ENCODE data around the gene PHF20.
"Not testable (repeated sequence)": the region's sequence is repeated elsewhere in the genome, so short reads cannot be mapped to it uniquely, and the experiment has no call there.

PHF20 gene

GRCh38 chr20:35842361-35842760, 70.5 kb downstream of the PHF20 start:
- DNase-seq, result no peak

DNA sequence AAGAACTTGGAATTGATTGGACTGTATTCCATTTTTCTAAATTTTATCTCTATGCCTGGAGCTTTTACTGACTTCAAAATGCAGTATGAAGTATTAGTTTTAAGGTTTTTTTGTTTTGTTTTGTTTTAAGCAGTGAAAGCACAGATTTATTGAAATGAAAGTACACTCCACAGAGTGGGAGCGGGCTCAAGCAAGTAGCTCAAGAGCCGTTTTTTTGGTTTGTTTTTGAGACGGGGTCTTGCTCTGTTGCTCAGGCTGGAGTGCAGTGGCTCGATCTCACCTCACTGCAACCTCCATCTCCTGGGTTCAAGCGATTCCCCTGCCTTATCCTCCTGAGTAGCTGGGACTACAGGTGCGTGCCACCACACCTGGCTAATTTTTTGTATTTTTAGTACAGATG, 72.1 kb downstream of the PHF20 start:
- not testable (repeated sequence) for DNase-seq

- DNase-seq, result no peak
Measured at GRCh38 chr20:35845561-35845960, 73.7 kb downstream of the PHF20 start.

- no peak for DNase-seq
Measured at GRCh38 chr20:35849706-35850105, 77.9 kb downstream of the PHF20 start.

- DNase-seq, result not testable (repeated sequence)
Measured at GRCh38 chr20:35851659-35852058, 79.8 kb downstream of the PHF20 start.

- DNase-seq, result no peak
Measured at GRCh38 chr20:35854713-35855348, 83.0 kb downstream of the PHF20 start.

GRCh38 chr20:35855641-35856040, 83.8 kb downstream of the PHF20 start:
- DNase-seq, result not testable (repeated sequence)

- no peak for DNase-seq
Measured at GRCh38 chr20:35856866-35857265, 85.1 kb downstream of the PHF20 start.

DNA sequence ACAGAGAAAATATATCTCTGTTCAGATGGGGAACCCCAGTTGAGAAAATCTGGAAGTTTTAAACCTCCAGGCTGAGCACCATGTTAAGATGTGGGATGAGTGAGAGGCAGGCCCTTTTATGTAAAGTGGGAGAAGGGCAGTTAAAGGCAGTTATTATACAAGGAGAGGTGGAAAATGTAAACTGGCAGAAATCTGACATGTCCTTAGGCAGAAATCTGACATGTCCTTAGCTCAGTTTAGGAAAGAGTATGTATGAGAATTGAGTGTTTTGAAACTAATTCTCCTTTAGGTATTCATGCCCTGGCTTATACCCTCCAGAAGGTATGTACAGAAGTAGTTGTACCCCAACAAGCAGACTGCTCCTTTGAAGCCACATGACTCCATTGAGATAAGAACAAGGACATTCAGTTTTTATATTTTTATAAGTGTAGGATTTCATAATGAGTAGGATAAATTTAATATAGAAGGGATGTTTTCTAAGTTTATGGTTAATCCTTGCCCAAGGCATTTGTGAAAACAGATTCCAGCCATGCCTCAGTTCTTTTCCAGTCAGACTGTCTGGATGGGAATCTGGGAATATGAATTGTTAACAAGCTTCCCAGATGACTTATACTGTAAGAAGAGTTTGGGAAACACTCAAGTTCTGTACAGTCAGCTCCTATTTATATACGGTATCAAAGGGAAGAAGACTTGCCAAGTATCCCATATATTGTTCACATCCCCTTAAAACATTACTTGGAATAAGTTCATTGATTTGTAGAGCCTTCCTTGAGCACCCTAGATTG, 94.8 kb downstream of the PHF20 start:
- no peak for DNase-seq

GRCh38 chr20:35870541-35871258, 98.9 kb downstream of the PHF20 start:
- no peak for DNase-seq

DNA sequence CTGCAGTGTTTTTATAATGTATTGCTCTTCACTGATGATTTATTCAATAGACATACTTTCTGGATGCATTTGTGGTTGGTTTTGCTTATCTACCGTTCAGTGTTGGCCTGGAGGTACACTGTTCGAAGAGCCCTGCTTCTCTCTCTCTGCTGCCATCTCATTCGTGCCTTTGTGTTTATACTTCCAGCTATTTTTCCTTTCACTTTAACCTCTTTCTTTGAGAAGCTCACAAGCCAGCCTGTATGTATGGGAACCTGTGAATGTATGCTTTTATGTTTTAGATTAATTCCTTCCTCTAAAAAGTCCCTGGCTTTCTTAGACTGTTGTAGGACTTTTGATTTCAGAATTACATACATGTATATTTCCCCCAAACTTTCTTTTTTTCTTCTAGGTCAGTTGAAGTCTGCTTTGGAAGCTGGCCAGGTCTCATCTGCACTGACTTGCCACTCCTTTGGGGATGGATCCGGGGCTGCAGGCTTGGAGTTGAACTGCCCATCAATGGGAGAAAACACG, 99.5 kb downstream of the PHF20 start:
- no peak for DNase-seq

- DNase-seq, result no peak
Measured at GRCh38 chr20:35876033-35876320, 104.2 kb downstream of the PHF20 start.

DNA sequence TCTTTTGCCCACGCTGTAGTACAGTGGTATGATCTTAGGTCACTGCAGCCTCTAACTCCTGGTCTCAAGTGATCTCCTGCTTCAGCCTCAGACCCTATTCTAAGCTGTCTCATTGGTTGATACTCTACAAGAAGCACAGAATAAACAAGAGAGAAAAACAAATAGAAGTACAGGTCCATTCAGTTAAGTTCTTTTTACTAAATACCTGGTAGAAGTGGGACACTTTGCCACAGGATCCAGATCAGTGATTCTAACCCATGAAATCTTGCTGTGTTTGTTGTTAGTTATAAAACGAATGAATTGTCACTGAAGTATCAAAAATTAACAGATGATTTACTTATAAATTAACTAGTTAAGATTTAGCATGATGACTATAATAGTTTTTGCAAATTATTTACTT, 105.8 kb downstream of the PHF20 start:
- DNase-seq, result no peak

DNA sequence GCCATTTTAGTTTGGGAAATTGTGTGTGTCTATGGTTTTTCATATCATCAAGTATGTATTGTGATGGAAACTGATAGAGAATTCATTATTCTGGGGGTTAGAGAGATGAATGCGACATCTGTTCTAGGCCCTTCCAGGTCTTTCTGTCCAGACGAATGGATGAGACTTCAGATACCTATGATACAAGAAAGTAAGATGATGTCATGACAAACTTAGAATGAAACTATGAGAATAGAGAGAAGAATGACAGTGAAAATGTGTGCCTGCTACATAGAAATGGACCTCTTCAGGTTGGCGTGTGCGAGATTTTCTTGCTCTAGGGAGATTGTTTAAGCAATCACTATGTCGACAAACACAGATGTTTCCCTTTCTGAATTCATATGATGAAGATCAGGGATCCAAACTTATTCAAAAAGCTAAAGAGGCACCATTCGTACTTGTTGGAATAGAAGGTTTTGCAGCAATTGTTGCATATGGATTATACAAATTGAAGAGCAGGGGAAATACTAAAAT, 106.4 kb downstream of the PHF20 start:
- DNase-seq, result no peak

GRCh38 chr20:35881676-35882075, 109.9 kb downstream of the PHF20 start:
- no peak for DNase-seq

GRCh38 chr20:35882427-35883161, 110.8 kb downstream of the PHF20 start:
- DNase-seq, result not testable (repeated sequence)

- no peak for DNase-seq
Measured at GRCh38 chr20:35883336-35883777, 111.5 kb downstream of the PHF20 start.

DNA sequence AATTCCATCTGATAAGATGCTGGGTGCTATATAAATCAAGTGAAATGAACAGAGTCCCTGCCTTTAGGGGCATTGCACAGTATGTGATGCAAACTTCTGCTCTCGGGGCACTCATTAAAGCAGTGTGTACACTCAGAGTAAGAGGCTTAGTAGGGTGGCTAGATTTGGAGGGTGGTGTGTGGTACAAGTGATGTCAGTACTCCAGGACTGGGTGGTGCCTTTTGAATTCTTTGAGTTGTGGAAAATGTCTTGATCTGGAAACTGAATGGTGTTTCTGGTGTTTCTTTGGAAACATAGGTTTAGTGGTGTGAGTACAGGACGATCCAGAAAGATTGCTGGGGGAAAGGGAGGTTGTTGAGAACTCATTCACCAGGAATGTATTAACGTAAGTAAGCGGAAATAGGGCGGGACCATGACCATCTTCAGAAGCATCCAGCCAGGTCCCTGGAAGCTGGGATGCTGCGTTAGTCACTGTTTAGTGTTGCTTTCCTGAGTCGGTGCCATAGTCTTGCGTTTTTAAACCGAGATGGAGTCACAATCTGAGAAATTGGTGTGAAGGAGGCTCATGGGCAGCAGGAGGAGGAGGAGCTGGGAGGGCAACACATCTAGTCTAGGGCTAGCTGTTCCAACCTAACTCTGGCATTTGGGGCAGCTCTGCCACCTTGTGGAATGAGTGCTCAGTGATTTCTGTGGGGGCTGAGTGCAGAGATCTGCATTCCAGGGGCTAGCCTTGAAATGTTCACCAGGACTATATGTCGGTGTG, 112.1 kb downstream of the PHF20 start:
- peak; percentile 20 for DNase-seq

- DNase-seq, result no peak
Measured at GRCh38 chr20:35884541-35884865, 112.7 kb downstream of the PHF20 start.

DNA sequence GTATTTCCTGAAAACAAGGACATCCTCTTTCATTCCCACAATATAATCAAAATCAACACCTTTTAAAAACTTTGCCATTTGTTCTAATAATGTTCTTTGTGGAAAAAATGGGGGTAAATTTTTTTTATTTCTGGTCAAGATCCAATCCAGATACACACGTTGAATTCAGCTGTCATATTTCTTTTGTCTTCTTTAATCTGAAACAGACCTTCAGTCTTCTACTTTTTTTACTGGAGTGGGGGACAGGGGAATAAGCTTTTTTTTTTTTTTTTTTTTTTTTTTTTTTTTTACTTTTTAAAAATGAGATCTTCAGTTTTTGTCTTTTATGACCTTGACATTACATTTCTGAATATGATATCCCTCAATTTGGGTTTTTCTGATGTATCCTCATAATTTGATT, 113.4 kb downstream of the PHF20 start:
- DNase-seq, result no peak

DNA sequence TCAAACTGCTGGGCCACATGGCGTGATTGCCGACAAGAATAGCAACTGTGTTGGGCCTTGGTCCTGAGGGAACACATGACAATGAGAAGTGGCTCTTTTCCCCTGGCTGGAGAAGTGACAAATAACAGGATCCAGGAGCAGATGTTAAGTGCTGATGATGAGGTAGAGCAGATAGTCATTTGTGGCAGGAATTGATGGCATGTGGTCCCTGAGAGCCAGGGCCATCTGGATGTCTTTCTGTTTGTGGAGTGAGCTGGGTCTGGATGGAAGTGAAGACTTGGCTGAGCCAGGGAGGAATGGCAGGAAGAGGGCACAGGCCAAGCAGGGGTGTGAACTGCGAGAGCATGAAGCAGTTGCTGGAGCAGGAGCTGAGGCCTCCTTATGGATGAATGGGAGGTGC, 114.7 kb downstream of the PHF20 start:
- DNase-seq, result no peak

- no peak for DNase-seq
Measured at GRCh38 chr20:35887393-35888064, 115.7 kb downstream of the PHF20 start.

All from NCI-H774 (cell line).